ENCODE results near the gene XKR8.

Gene XKR8

GRCh38 chr1:27956761-27957160 lies 3.0 kb upstream of the XKR8 start:
- no peak for DNase-seq (ENCODE audit: low read depth)

GRCh38 chr1:27957655-27958054 lies 2.1 kb upstream of the XKR8 start:
- no peak for DNase-seq (ENCODE audit: low read depth)

GRCh38 chr1:27958513-27958912 lies 1.3 kb upstream of the XKR8 start:
- DNase-seq (ENCODE audit: low read depth): no peak

GRCh38 chr1:27960762-27961645 lies 1.2 kb downstream of the XKR8 start:
- DNase-seq (ENCODE audit: low read depth): no peak

- DNase-seq (ENCODE audit: low read depth): no peak
Observed at GRCh38 chr1:27961646-27962221, 2.0 kb downstream of the XKR8 start.

GRCh38 chr1:27963393-27963792 lies 3.6 kb downstream of the XKR8 start:
- no peak for DNase-seq (ENCODE audit: low read depth)

GRCh38 chr1:27966402-27967105 lies 6.8 kb downstream of the XKR8 start:
- no peak for DNase-seq (ENCODE audit: low read depth)

GRCh38 chr1:27967106-27967883 lies 7.5 kb downstream of the XKR8 start:
- DNase-seq (ENCODE audit: low read depth): no peak

GRCh38 chr1:27967884-27968466 lies 8.2 kb downstream of the XKR8 start:
- DNase-seq (ENCODE audit: low read depth): no peak

GRCh38 chr1:27968692-27969091 lies 8.9 kb downstream of the XKR8 start:
- DNase-seq (ENCODE audit: low read depth): no peak

- no peak for DNase-seq (ENCODE audit: low read depth)
Observed at GRCh38 chr1:27970401-27970800, 10.6 kb downstream of the XKR8 start.

GRCh38 chr1:27971674-27972073 lies 11.9 kb downstream of the XKR8 start:
- DNase-seq (ENCODE audit: low read depth): no peak

GRCh38 chr1:27972141-27972540 lies 12.4 kb downstream of the XKR8 start:
- DNase-seq (ENCODE audit: low read depth): no peak

- DNase-seq (ENCODE audit: low read depth): no peak
Observed at GRCh38 chr1:27973771-27974416, 14.1 kb downstream of the XKR8 start.

GRCh38 chr1:27974417-27974781 lies 14.6 kb downstream of the XKR8 start:
- DNase-seq (ENCODE audit: low read depth): no peak

GRCh38 chr1:27979151-27979858 lies 19.5 kb downstream of the XKR8 start:
- no peak for DNase-seq (ENCODE audit: low read depth)

GRCh38 chr1:27979859-27980201 lies 20.1 kb downstream of the XKR8 start:
- no peak for DNase-seq (ENCODE audit: low read depth)

GRCh38 chr1:27980216-27980845 lies 20.6 kb downstream of the XKR8 start:
- no peak for DNase-seq (ENCODE audit: low read depth)

- no peak for DNase-seq (ENCODE audit: low read depth)
Observed at GRCh38 chr1:27981145-27981544, 21.4 kb downstream of the XKR8 start.

- no peak for DNase-seq (ENCODE audit: low read depth)
Observed at GRCh38 chr1:27990920-27991537, 31.3 kb downstream of the XKR8 start.
